HG03060 (cell line): ENCODE results near the gene SIGLEC15.
"Not testable (repeated sequence)": the region's sequence is repeated elsewhere in the genome, so short reads cannot be mapped to it uniquely, and the experiment has no call there.

Source experiments
- ATAC-seq: cut with Tn5 transposase; IDR thresholded peaks from one replicate; pipeline ENCODE4 v1.9.1; 2021; ENCODE audit warnings: low read depth, moderate number of reproducible peaks; ENCODE audit not compliant: unreplicated experiment

SIGLEC15 gene, protein sequence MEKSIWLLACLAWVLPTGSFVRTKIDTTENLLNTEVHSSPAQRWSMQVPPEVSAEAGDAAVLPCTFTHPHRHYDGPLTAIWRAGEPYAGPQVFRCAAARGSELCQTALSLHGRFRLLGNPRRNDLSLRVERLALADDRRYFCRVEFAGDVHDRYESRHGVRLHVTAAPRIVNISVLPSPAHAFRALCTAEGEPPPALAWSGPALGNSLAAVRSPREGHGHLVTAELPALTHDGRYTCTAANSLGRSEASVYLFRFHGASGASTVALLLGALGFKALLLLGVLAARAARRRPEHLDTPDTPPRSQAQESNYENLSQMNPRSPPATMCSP

DNA sequence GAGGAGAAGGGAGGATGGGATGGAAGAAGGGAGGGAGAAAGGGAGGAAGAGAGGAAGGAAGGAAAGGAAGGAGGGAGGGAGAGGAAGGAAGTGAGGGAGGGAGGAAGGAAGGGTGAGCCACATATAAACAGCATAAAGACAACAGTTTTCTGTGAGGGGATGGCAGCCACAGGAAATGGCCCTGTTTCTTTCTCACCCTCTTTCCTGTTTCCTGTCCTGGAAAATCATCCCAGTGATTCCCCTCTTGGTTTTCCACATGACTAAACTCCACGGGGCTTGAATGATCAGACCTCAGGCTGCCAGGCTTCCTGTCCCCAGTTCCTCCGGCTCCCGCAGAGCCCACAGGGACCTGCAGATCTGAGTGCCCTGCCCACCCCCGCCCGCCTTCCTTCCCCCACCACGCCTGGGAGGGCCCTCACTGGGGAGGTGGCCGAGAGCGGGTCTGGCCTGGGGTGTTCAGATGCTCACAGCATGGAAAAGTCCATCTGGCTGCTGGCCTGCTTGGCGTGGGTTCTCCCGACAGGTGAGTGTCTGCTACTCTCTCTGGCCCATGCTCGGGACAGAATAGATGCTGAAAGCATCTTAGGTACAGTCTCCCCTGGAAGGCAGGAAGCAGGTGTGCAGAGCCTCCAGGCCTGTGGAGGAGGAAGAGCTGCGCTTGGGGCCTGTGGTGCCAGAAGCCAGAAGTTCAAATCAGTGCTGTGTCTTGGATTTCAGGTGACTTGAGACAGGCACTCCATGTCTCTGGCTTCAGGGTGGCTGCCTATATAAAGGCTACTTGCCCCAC, at the start of gene SIGLEC15:
Gene SIGLEC15 (plus strand): TSS at position 418 of the 787 bp plus-strand sequence. CDS start 54 bp downstream, at position 472.
- ATAC-seq = no peak

DNA sequence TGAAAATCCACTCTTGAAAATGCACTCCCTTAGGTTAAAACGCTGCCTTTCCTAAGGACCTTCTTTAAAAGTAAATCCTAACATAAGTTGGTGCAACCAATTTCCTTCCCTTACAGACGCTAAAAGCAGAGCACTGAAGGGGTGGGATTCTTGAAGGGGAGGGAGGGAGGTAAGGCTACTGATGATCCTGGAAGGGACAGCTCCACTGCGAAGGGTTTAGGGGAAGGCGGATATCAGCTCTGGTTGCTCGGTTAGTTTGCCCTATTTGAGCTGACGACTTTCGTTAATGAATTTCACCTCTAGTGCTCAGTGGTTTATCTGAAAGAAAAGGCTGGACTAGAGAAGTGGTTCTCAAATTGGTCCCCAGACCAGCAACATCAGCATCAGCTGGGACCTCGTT, 49.7 kb upstream of the SIGLEC15 start:
- no peak for ATAC-seq

DNA sequence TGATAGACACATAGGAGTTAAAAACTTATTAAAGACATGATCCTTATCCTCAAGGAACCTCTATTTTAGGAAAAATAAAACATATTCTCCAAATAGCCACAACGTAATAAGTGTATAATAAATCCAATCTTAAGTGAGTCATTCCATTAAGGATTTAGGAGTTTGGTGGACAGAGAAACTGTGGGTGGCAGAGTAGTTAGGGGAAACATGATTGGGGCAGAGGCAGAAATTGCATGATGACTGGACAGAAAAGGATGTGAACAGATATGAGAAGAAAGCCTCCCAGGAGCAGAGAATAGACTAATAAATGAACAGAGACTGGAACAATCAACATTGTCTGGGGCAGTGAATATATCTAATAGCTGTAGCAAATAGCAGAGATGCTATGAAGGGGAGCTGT, 48.1 kb upstream of the SIGLEC15 start:
- no peak for ATAC-seq

DNA sequence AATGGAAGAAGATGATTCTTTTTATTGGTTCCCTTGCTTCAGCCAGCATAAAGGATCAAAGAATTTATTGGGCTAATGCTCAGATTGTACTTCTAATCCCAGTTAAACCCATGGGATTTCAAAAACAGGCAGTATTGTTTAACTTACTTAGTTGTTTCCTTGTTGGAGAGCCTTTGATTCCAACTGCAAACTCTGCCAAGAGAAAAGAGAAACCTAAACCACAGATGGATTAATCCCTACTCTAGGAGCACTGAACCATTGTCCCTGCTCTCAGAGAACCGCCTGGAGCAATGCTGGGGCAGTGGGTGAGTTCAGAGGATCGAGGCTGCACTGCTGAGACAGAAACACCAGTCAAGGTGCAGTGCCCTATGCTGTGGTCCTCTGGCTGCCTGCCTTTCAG, 44.9 kb upstream of the SIGLEC15 start:
- ATAC-seq = no peak

DNA sequence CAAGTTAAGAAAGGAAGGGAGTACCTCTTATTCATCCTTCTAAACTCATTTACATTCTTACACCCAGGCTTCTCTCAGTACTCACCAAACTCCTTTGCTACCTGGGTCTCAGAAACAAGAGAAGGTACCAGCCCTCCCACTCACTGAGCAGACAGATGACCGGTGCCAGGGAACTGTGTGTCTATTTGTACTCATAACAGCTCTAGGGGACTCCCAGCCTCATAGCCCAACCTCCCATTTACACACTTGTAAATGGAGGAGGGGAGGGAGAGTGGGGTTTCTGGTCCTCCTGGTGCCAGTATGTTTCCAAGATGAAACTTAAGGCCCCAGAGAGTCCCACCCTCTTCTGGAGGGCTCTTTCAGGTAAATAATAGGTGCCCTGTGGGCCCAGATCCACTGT, 42.8 kb upstream of the SIGLEC15 start:
- no peak for ATAC-seq

DNA sequence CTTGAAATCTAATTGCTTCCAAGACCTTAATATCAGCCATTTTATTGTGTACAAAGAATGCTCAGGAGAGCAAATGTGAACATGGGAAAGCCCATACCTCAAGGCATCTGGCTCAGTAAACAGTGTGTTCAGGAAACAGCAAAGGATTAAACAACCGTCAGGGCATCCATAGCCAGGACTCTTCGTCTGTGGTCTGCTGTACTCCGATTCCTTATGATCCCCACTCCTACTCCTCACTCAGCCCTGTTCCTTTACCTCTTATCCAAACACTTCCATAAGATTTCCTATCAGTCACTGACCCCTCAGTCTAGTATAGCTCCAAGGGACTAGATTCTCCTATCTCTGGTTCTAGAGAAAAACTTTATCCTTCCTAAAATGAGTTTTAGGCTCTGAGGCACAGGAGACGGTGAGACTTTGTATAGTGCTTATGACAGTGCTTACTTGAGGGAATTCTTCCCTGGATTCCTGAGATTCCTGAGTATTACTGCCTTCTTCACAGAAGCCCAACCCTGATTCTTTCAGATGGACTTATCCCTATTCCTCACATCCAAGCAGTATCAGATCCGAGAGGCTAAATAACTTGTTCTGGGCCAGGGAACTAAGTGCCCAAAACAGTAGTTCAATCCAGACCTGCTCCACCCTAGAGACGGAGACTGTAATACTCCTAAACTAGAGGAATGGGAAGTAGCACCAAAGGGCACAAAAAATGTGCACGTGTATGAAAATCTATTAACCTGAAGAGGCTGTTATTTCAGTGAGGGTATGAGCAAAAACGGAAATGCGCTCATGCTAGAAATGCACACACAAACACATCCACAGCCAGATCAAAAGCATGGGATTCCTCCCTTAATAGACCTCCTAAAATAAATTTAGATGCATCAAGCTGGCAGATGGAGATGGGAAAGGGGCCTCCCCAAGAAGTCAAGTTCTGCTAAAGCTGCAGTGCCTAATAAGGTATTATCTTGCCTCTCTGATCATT, 42.1 kb upstream of the SIGLEC15 start:
- ATAC-seq = no peak

DNA sequence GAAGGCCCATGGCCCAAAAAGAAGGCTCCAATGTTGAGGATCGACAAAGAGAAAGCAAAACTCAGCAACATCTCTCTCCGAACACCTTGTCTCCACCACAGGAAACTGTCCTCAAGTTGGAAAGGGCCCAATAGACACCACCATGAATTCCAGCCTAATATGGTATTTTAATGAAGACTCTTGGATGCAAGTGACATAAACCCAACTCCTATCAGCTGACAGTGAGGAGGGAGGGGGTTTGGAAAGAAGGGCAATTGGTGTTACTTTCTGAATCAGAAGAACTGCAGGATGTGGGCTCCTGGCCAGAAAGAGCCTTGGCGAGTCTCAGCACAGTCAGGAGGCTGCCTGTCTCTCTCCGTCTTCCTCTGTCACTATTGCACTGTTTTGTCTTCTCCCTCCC, 40.3 kb upstream of the SIGLEC15 start:
- no peak for ATAC-seq

DNA sequence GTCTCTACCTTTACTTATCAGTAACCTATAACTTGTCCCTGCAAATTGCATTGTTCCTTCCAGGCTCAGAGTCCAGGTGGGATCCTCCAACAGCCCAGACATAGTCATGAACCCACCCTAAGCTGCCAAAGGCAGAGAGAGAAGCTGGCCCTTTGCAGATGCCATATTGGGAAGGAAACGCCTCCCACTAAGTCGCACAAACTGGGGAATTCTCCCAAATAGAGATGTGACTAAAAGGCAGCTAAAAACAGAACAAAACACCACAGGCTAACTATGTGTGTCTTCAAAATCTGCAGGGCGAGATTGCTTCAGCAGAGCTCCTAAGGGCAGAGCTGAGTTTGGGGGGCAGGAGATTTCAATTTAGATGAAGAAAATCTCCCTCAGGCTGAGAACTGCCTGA, 38.5 kb upstream of the SIGLEC15 start:
- ATAC-seq = no peak

DNA sequence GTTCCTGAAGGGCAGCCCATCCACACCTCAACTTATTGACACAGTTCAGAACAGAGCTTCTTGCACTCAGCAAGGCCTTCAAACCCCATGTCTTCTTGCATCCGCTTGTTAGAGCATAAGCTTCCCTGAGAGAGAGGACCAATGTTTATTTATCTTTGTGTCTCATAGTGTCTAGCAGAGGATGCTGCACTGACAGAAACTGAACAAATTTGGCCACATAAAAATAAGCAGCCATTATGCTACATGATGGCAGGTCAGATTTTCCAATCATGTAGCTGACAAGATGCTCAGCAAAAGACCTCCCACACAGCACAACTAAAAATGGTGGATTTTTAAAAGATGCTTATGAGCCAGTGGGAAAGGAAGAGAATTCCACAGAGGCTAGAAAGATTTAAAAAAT, 38.1 kb upstream of the SIGLEC15 start:
- no peak for ATAC-seq

DNA sequence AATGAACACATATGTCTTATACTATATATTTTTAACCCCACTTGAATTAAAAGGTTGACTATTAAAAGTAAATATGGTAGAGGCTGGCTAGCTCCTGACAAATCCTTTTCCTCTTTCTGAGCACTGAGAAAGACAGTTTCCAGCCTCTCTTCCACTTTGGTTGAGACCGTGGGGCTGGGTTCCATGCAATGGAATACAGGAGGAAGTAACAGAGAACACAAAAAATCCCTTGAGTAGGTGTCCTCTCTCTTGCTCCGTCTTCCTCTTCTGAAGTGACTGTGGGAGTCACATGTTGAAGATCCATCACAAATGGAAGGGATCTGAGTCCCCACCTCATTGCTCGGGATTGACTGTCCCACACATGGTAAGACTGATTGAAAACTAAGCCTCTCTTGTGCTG, 36.6 kb upstream of the SIGLEC15 start:
- no peak for ATAC-seq

DNA sequence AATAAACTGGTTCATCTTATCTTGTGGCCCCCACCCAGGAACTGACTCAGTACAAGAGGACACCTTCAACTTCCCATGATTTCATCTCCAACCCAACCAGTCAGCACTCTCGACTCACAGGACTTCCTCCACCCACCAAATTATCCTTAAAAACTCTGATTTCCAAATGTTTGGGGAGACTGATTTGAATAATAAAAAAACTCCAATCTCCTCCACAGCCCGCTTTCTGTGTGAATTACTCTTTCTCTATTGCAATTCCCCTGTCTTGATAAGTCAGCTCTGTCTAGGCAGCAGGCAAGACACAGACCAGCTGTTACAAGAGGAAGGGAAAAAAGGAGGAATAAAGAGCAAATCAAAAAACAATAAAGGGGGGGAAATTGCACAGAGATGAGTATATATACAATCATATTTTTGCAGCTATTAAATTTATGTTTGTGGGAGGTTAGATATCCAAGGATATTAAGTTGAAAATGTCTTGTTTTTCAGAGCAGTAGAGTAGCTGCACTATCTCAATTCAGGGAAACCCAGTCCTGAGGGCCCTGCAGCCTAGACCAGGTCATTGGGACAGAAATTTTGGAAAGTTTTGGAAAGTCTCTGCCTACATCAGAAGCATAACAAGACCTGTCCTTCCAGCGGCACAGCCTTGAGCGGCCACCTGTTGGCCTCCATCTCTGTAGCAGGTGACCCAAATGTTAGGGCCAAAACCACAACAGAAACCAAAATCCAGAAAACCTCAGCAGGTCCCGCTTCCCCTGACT, 32.8 kb upstream of the SIGLEC15 start:
- ATAC-seq = no peak

DNA sequence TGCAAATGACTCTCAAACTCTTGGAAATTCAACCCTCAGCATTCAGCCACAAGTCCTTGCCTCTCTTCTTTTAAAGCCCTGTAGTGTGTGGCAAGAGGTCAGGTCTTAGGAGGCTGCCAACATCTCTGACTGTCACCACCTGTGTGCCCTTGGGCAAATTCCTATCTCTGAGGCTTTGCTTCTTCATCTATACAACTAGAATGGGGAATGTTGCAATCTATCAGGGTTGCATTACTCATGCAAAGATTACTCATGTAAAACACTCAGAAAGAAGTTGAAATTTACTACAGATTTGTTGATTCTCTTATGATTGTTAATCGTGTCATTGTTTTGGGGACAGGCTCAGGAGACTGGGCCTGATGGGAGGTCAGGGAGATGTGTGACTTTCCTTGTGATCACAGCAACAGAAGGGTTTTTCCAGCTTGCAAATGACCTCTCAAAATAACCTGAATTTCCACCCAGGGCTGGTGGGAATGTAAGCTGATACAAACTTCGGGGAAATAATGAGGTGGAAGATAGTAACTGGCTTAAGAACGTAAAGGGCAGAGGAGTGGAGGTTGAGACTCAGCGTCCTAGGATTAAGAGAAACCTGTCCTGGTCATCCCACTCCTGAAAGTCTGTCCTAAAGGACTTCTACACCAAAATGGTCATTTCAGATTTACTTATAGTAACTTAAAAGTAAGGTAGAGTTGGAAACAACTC, 32.1 kb upstream of the SIGLEC15 start:
- no peak for ATAC-seq

DNA sequence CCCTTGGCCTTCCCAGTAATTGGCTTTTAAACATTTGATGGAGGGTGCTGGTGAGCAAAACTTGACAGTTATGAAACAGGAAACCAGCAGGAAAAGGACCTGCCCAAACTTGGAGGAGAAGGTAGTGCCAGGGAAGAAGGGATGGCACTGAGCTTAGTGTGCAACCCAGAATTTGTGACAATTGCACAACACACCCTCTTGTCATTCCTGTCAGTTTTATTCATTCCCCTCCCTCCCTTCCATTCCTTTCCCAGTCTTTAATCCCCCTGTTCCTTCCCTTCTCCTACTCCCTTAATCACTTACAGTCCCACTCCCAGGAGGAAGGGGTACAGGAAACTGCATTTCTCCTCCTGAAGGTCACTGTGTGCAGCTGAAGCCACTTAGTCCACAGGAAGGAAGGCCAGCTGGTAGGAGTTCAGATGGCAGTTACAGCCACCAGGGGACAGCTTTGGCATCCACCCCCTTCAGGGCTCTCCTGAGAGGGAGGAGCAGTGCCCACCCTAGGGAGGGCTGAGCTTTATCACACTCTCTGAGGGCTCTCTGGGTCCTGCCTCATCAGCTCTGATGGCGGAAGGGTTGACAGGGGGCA, 24.0 kb upstream of the SIGLEC15 start:
- ATAC-seq = no peak

DNA sequence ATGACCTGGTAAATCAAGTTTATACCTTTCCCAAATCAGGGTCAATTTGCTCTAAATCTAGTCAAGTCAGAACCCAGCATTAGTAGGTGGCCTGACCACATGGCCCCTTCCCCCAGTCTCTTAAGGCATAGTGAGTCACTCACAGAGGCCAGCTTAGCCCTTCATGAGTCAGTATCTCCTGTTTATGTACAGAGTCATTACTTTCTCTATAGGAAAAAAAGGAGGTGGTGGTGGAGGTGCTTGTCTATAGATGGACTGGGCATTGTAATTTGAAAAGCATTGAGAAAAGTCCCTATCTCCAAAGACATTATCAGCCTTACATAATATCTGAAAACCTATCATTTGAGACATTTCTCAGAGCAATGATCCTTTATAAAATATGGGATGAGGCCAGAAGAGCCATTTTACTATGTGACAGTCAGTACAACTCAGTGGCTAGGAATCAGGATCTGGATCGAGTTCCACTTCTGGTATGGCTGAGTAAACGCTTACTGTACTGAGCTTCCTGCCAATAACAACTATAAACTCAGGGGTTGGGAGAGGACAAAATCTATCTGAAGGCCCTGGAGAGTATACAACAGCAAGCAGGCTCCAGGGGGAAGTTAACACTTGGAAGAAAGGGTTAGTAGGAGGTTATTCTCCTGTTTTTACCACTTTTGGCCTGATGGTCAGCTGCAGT, 22.5 kb upstream of the SIGLEC15 start:
- no peak for ATAC-seq

DNA sequence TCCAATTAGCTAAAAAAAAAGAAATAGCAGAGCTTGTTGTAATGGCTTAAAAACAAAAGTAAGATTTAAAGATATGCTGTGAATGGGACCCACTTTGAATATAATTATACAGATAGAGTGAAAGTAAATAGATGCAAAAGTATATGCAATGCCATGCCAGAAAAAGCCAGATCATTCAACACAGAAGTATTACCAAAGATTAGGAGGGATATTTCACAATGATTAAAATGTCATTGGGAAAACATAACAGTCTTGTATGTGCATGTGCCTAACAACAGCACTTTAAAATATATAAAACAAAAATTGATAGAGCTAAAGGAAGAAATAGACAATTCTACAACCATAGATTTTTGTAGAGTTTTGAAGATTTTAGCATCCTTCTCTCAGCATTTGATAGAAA, 19.9 kb upstream of the SIGLEC15 start:
- ATAC-seq = no peak

DNA sequence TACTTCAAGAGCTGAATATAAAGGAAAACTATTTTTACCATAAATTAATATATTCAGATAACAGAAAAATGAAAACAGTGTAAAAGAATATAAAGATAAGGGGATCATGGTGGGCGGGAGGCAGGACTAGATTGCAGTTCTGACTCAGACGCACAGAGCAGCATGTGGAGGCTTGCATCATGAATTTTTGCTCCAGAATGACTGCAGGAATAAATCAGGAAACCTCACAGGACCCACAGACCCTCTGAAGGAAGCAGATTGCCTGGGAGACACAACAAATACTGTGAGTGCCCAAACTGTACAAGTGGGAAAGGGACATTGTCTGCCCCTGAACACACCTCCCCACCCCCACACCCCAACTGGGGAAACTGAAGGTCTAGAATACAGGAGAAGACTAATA, 19.2 kb upstream of the SIGLEC15 start:
- ATAC-seq = no peak

DNA sequence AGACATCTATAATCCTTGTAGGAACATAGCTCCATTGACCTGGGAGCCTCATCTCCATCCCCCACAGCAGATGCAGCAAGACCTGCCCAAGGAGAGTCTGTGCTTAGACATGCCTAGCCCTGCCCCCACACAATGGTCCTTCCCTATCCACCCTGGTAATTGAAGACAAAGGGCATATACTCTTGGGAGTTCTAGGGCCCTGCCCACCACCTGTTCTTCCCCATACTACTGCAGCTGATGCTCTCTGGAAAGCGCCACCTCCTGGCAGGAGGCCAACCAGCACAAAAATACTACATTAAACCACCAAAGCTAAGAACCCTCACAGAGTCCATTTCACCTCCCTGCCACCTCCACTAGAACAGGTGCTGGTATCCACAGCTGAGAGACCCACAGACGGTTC, 18.3 kb upstream of the SIGLEC15 start:
- ATAC-seq = not testable (repeated sequence)

DNA sequence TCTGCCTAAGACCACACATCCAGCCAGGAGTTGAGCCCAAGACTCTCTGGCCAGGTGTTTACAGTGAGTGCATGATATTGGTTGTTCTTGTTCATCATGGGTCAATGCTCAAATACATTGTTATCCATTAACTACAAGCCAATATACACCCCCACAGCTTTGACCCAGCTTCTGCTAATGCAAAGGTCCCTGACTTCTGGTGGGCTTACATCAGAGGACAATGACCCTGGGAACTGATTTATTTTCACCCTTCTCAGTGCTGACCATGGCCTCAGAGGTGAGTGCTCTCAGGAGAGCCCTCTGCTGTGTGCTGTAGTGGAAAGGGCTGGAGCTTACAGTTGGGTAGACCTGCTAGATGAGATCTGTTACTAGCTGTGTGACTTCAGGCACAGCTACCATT, 10.7 kb upstream of the SIGLEC15 start:
- ATAC-seq = not testable (repeated sequence)

DNA sequence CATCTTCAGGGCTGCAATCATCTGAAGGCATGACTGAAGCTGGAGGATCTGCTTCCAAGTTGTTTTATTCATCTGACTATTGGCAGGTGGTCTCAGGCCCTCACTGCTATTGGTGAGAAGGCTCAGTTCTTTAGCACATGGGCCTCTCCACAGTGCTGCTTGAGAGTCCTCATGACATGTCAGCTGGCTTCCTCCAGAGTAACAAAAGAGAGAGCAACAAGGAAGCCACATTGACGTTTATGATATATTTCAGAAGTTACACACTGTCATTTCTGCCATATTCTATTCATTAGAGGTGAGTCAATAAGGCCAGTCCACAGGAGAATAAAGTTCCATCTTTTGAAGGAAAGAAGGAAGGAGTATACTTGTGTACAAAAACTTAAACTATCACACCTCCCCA, 7.9 kb upstream of the SIGLEC15 start:
- ATAC-seq = no peak
